GM12878 (cell line): ENCODE results near the gene GRK5. TPM values are rescaled to one million over a fixed set of nuclear protein-coding genes. Genes with fewer than 3 reads are reported as not detected.

Source experiments
- ATAC-seq: fragments of 200-7000 bp; cut with Tn5 transposase; 3 replicates; pipeline ENCODE4 v1.9.1; 2020; ENCODE audit warnings: mild to moderate bottlenecking, moderate library complexity
- BruUV-seq: library from RNA; stranded (reverse); fragments of 400-500 nt; replicated peaks from 2 replicates; lab custom pipeline; 2021; lab: Mats Ljungman, UMichigan
- CTCF ChIA-PET: fragments of 300-600 bp; sonication (Branson Sonifier 250); formaldehyde crosslinking; extraction: SDS; loops from one replicate; lab custom pipeline; 2021; ENCODE audit warnings: inconsistent platforms; lab: Yijun Ruan, JAX
- POLR2A ChIA-PET: fragments of 350-600 bp; formaldehyde crosslinking; extraction: SDS; loops from one replicate; lab custom pipeline; 2021; ENCODE audit warnings: inconsistent platforms; lab: Charles Lee
- RAD21 ChIA-PET: fragments of 300-600 bp; sonication (Branson Sonifier 250); formaldehyde crosslinking; loops from one replicate; lab custom pipeline; 2023; ENCODE audit warnings: antibody characterized with exemption; ENCODE audit not compliant: unreplicated experiment; lab: Charles Lee
- SMC1A ChIA-PET: fragments of 300-600 bp; sonication (Branson Sonifier 250); formaldehyde crosslinking; loops from one replicate; lab custom pipeline; 2023; ENCODE audit not compliant: unreplicated experiment, uncharacterized antibody; lab: Charles Lee
- DNase-seq: peaks from one replicate; pipeline ENCODE4 v3.0.0-alpha.2; 2011; ENCODE audit warnings: low read depth, low spot score
- FAIRE-seq: peaks from 3 replicates; lab custom pipeline; 2011; peaks lifted over from hg19 to GRCh38; lab: Jason Lieb, UNC
- H2AFZ ChIP-seq: 2 replicates; pipeline ENCODE4 v1.6.0; 2011; ENCODE audit warnings: low read depth, low read length, control low read depth; ENCODE audit not compliant: control insufficient read depth
- H3K27ac ChIP-seq: 2 replicates; pipeline ENCODE4 v1.5.1; 2011; ENCODE audit warnings: control low read depth; ENCODE audit not compliant: control insufficient read depth, insufficient read depth
- H3K27me3 ChIP-seq, 2 experiments: replicated peaks in 1 of 2; 2 replicates each; pipeline versions ENCODE4 v1.6.0 to v1.6.1; 2011; ENCODE audit warnings: low read length in 1 of 2; ENCODE audit not compliant: control insufficient read depth in 2 of 2, insufficient read depth in 2 of 2
- H3K36me3 ChIP-seq, 2 experiments: 2 replicates each; pipeline ENCODE4 v1.5.1; 2011; ENCODE audit warnings: low read length in 1 of 2; ENCODE audit not compliant: control insufficient read depth in 2 of 2, insufficient read depth in 2 of 2
- H3K4me1 ChIP-seq: 2 replicates; pipeline ENCODE4 v1.6.1; 2011; ENCODE audit warnings: mild to moderate bottlenecking, low read length, moderate library complexity, mixed read lengths; ENCODE audit not compliant: control insufficient read depth, insufficient read depth
- H3K4me2 ChIP-seq: 2 replicates; pipeline ENCODE4 v1.6.0; 2011; ENCODE audit warnings: control low read depth; ENCODE audit not compliant: control insufficient read depth, insufficient read depth
- H3K4me3 ChIP-seq: fragments of 200-600 bp; sonication (generic); 2 replicates; pipeline ENCODE4 v1.5.1; 2016
- H3K79me2 ChIP-seq: 2 replicates; pipeline ENCODE4 v1.6.0; 2011; ENCODE audit warnings: low read length; ENCODE audit not compliant: control insufficient read depth, insufficient read depth
- H3K9ac ChIP-seq: 2 replicates; pipeline ENCODE4 v1.8.0; 2011; ENCODE audit warnings: low read length, control low read depth, mixed read lengths; ENCODE audit not compliant: control insufficient read depth, insufficient read depth
- H3K9me3 ChIP-seq: replicated peaks from 3 replicates; pipeline ENCODE4 v1.5.1; 2011; ENCODE audit warnings: mild to moderate bottlenecking, low read length; ENCODE audit not compliant: control insufficient read depth, insufficient read depth
- H4K20me1 ChIP-seq: 2 replicates; pipeline ENCODE4 v1.6.0; 2011; ENCODE audit not compliant: control insufficient read depth, insufficient read depth
- BCL3 ChIP-seq: IDR thresholded peaks from 2 replicates; pipeline ENCODE4 v1.6.1; 2011; ENCODE audit warnings: borderline replicate concordance, low read depth, mild to moderate bottlenecking, moderate library complexity, low read length; ENCODE audit not compliant: insufficient read depth, poor library complexity, severe bottlenecking
- EED ChIP-seq: sonication (generic); IDR thresholded peaks from 2 replicates; pipeline ENCODE4 v1.6.1; 2016; ENCODE audit warnings: antibody characterized with exemption, low read depth
- GATAD2B ChIP-seq: fragments of 450-650 bp; conservative IDR thresholded peaks from 2 replicates; pipeline ENCODE4 v1.6.1; 2017; ENCODE audit warnings: low read depth, mild to moderate bottlenecking, moderate library complexity
- HDAC2 ChIP-seq: fragments of 200-600 bp; sonication (generic); IDR thresholded peaks from 2 replicates; pipeline ENCODE4 v1.6.1; 2017
- KDM1A ChIP-seq: fragments of 200-600 bp; sonication (generic); IDR thresholded peaks from 2 replicates; pipeline ENCODE4 v1.6.1; 2016; ENCODE audit warnings: borderline replicate concordance
- MXI1 ChIP-seq: fragments of 150-350 bp; IDR thresholded peaks from 2 replicates; pipeline ENCODE4 v1.6.1; 2011; ENCODE audit warnings: low read depth, mild to moderate bottlenecking, inconsistent platforms, low read length, improper control_type of control experiment
- NFYB ChIP-seq: IDR thresholded peaks from 2 replicates; pipeline ENCODE4 v1.6.1; 2011; ENCODE audit warnings: low read depth, mild to moderate bottlenecking, low read length, improper control_type of control experiment, moderate library complexity; ENCODE audit not compliant: insufficient read depth
- NKRF ChIP-seq: fragments of 450-650 bp; conservative IDR thresholded peaks from 2 replicates; pipeline ENCODE4 v1.6.1; 2017; ENCODE audit warnings: mild to moderate bottlenecking, moderate library complexity
- NR2C2 ChIP-seq: IDR thresholded peaks from 2 replicates; pipeline ENCODE4 v1.6.1; 2011; ENCODE audit warnings: borderline replicate concordance, low read depth; ENCODE audit not compliant: control insufficient read depth, insufficient read length
- TCF3 ChIP-seq: IDR thresholded peaks from 2 replicates; pipeline ENCODE4 v1.6.1; 2012; ENCODE audit warnings: low read depth, mild to moderate bottlenecking, low read length, borderline replicate concordance; ENCODE audit not compliant: insufficient read depth
- WGBS: methylation state at CpG from one replicate; pipeline ENCODE4 v1.1.6; 2016; ENCODE audit warnings: low lambda C conversion rate; ENCODE audit not compliant: insufficient replicate concordance, insufficient coverage; ENCODE audit errors: missing lambda C conversion rate; 5-methylcytosine and 5-hydroxymethylcytosine counted together
- in situ Hi-C: fragments of 300-500 bp; cut with MboI; formaldehyde crosslinking; loops from 9 replicates; pipeline ENCODE4 v1.14.3; 2018; ENCODE audit warnings: mixed read lengths
- intact Hi-C: fragments of 100-400 bp; cut with micrococcal nuclease; formaldehyde crosslinking; loops from one replicate; pipeline ENCODE4 v1.14.2; 2022; ENCODE audit not compliant: unreplicated experiment
- polyA plus RNA-seq, 11 experiments: library from polyadenylated mRNA; depleted of rRNA in 4 of 11; unstranded in 6 of 11; stranded (reverse) in 5 of 11; fragments of >200 nt; fragmentation: Nextera tagmentation in 4 of 11; fragmentation: Illumina TruSeq in 1 of 11; extraction: Ambion mirVana in 4 of 11; extraction: Trizol in 1 of 11; gene quantifications; 1 replicate in 1 of 11; 2 replicates in 10 of 11; pipeline versions ENCODE4 v1.2.1 to v1.2.3, GENCODE V29; 2011 to 2016; ENCODE audit warnings: inconsistent platforms in 2 of 11, missing spikeins in 2 of 11, low read depth in 1 of 11
- total RNA-seq, 4 experiments: library from RNA; depleted of rRNA in 3 of 4; stranded (reverse); fragments of >200 nt in 3 of 4; fragmentation: Illumina TruSeq in 1 of 4; extraction: Trizol in 1 of 4; gene quantifications; 2 replicates each; pipeline versions ENCODE4 v1.2.1 to v1.2.3, GENCODE V29; 2013 to 2021
- TF ChIP-seq, protein P1 (sequence below): fragments of 450-650 bp; IDR thresholded peaks from 2 replicates; pipeline ENCODE4 v1.6.1; 2018; ENCODE audit warnings: borderline replicate concordance, mild to moderate bottlenecking; ENCODE audit not compliant: partially characterized antibody
- TF ChIP-seq, protein P2 (sequence below): fragments of 450-650 bp; IDR thresholded peaks from 2 replicates; pipeline ENCODE4 v1.6.1; 2017; ENCODE audit warnings: low read depth, mild to moderate bottlenecking, moderate library complexity

The GRK5 gene
- total and polyA plus RNA-seq, 10 of the 15 experiments (the other 5 are each of a cell fraction or from before 2014, with no cell fraction given): 0.11 to 22.1 (median 10.0) TPM

- TF ChIP-seq EED (peak; percentile 29; the same call in 1 of the 2 replicates), NKRF (no peak), HDAC2 (no peak), TCF3 (peak; percentile 52; the same call in 1 of the 2 replicates)
- TF ChIP-seq, protein P1, sequence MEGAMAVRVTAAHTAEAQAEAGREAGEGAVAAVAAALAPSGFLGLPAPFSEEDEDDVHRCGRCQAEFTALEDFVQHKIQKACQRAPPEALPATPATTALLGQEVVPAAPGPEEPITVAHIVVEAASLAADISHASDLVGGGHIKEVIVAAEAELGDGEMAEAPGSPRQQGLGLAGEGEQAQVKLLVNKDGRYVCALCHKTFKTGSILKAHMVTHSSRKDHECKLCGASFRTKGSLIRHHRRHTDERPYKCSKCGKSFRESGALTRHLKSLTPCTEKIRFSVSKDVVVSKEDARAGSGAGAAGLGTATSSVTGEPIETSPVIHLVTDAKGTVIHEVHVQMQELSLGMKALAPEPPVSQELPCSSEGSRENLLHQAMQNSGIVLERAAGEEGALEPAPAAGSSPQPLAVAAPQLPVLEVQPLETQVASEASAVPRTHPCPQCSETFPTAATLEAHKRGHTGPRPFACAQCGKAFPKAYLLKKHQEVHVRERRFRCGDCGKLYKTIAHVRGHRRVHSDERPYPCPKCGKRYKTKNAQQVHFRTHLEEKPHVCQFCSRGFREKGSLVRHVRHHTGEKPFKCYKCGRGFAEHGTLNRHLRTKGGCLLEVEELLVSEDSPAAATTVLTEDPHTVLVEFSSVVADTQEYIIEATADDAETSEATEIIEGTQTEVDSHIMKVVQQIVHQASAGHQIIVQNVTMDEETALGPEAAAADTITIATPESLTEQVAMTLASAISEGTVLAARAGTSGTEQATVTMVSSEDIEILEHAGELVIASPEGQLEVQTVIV: no peak
Measured at GRCh38 chr10:119283818-119284217, 76.4 kb downstream of the GRK5 start (continued).

- Histone ChIP-seq H3K9ac (no peak overlapping the region), H4K20me1 (no peaks in the 10 kb centered on the region), H3K79me2 (peaks cover 8% of the 10 kb centered on the region), H3K9me3 (no peaks in the 10 kb centered on the region), H3K27ac (0 out of 2 replicates have a peak overlapping the region, but pooled peaks have one; percentile 54), H3K4me2 (peak overlapping the region; percentile 18; the same call in 1 of the 2 replicates), H2AFZ (no peak overlapping the region), H3K4me1 (peaks cover 32% of the 10 kb centered on the region), H3K27me3 (no peaks in the 10 kb centered on the region), H3K4me3 (no peak overlapping the region), H3K36me3 (no peaks in the 10 kb centered on the region)
- DNase-seq: no peak
- POLR2A ChIA-PET: no interaction called here
- ATAC-seq: no peak
- 85% methylated on average over 7 of the region's 7 CpGs for WGBS
- in situ Hi-C loops: no loop called here
- FAIRE-seq: no peak
- intact Hi-C loops: no loop called here
- SMC1A ChIA-PET: interaction anchor here (1.4 kb wide), 1 partner anchor 11 kb away, joined by 4 read pairs; no protein-coding TSS in a partner anchor
- BruUV-seq: no TSS peak
- CTCF ChIA-PET: no interaction called here
- RAD21 ChIA-PET: interaction anchor here (1.7 kb wide), 1 partner anchor 13 kb away, joined by 5 read pairs; no protein-coding TSS in a partner anchor
- TF ChIP-seq MXI1 (no peak), GATAD2B (no peak), TCF3 (no peak), KDM1A (no peak), NR2C2 (no peak), BCL3 (no peak), NFYB (no peak)
- TF ChIP-seq, protein P2, sequence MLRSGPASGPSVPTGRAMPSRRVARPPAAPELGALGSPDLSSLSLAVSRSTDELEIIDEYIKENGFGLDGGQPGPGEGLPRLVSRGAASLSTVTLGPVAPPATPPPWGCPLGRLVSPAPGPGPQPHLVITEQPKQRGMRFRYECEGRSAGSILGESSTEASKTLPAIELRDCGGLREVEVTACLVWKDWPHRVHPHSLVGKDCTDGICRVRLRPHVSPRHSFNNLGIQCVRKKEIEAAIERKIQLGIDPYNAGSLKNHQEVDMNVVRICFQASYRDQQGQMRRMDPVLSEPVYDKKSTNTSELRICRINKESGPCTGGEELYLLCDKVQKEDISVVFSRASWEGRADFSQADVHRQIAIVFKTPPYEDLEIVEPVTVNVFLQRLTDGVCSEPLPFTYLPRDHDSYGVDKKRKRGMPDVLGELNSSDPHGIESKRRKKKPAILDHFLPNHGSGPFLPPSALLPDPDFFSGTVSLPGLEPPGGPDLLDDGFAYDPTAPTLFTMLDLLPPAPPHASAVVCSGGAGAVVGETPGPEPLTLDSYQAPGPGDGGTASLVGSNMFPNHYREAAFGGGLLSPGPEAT: no peak
Measured at GRCh38 chr10:119284679-119285096, 77.3 kb downstream of the GRK5 start.
